Measurements from ENCODE around the gene ZNF154.
"Not testable (repeated sequence)": the region's sequence is repeated elsewhere in the genome, so short reads cannot be mapped to it uniquely, and the experiment has no call there.

Gene ZNF154

GRCh38 chr19:57708641-57709361, at the start of gene ZNF154:
Gene ZNF154 (minus strand): TSS chr19:57709204. CDS start chr19:57708971, 233 bp downstream.
- DNase-seq (ENCODE audit: low spot score): peak; percentile 74

- no peak for DNase-seq (ENCODE audit: low spot score)
Observed at GRCh38 chr19:57757941-57758340, 48.9 kb upstream of the ZNF154 start.

GRCh38 chr19:57755031-57755430, 46.0 kb upstream of the ZNF154 start:
- DNase-seq (ENCODE audit: low spot score): no peak

- no peak for DNase-seq (ENCODE audit: low spot score)
Observed at GRCh38 chr19:57754091-57754673, 45.2 kb upstream of the ZNF154 start.

- no peak for DNase-seq (ENCODE audit: low spot score)
Observed at GRCh38 chr19:57748029-57748428, 39.0 kb upstream of the ZNF154 start.

GRCh38 chr19:57747472-57747807, 38.4 kb upstream of the ZNF154 start:
- DNase-seq (ENCODE audit: low spot score): no peak

GRCh38 chr19:57746580-57747471, 37.8 kb upstream of the ZNF154 start, which contains the start of gene ZNF776:
Gene ZNF776 (plus strand): TSS chr19:57746815. CDS start chr19:57747059, 244 bp downstream.
- peak; percentile 91 for DNase-seq (ENCODE audit: low spot score)

- DNase-seq (ENCODE audit: low spot score): not testable (repeated sequence)
Observed at GRCh38 chr19:57738770-57739169, 29.8 kb upstream of the ZNF154 start.

- DNase-seq (ENCODE audit: low spot score): peak; percentile 42
Observed at GRCh38 chr19:57738320-57738719, 29.3 kb upstream of the ZNF154 start.

GRCh38 chr19:57720878-57721277, 11.9 kb upstream of the ZNF154 start:
- DNase-seq (ENCODE audit: low spot score): no peak

- DNase-seq (ENCODE audit: low spot score): no peak
Observed at GRCh38 chr19:57719901-57720519, 11.0 kb upstream of the ZNF154 start.

- no peak for DNase-seq (ENCODE audit: low spot score)
Observed at GRCh38 chr19:57719424-57719823, 10.4 kb upstream of the ZNF154 start.

GRCh38 chr19:57712222-57712621, 3.2 kb upstream of the ZNF154 start:
- no peak for DNase-seq (ENCODE audit: low spot score)

- no peak for DNase-seq (ENCODE audit: low spot score)
Observed at GRCh38 chr19:57709616-57710015, 612 bp upstream of the ZNF154 start.

GRCh38 chr19:57706346-57706745, 2.7 kb downstream of the ZNF154 start:
- DNase-seq (ENCODE audit: low spot score): no peak

- no peak for DNase-seq (ENCODE audit: low spot score)
Observed at GRCh38 chr19:57701625-57702024, 7.4 kb downstream of the ZNF154 start.

- no peak for DNase-seq (ENCODE audit: low spot score)
Observed at GRCh38 chr19:57689750-57690149, 19.3 kb downstream of the ZNF154 start.

GRCh38 chr19:57688011-57688763, 20.8 kb downstream of the ZNF154 start:
- DNase-seq (ENCODE audit: low spot score): no peak

GRCh38 chr19:57687363-57688010, 21.5 kb downstream of the ZNF154 start:
- DNase-seq (ENCODE audit: low spot score): no peak

GRCh38 chr19:57686727-57687126, 22.3 kb downstream of the ZNF154 start:
- DNase-seq (ENCODE audit: low spot score): no peak

- no peak for DNase-seq (ENCODE audit: low spot score)
Observed at GRCh38 chr19:57682226-57682766, 26.7 kb downstream of the ZNF154 start.
